ENCODE data around the gene NDUFB7.
"Not testable (repeated sequence)": the region's sequence is repeated elsewhere in the genome, so short reads cannot be mapped to it uniquely, and the experiment has no call there.

The NDUFB7 gene

GRCh38 chr19:14571695-14572490 is at the start of gene NDUFB7:
Gene NDUFB7 (minus strand): TSS chr19:14572066. CDS start chr19:14572000, 66 bp downstream.
- peak; percentile 77 for DNase-seq (ENCODE audit: low read depth)

GRCh38 chr19:14619404-14619803 is 47.5 kb upstream of the NDUFB7 start:
- DNase-seq (ENCODE audit: low read depth): no peak

- no peak for DNase-seq (ENCODE audit: low read depth)
Measured at GRCh38 chr19:14616407-14616806, 44.5 kb upstream of the NDUFB7 start.

- DNase-seq (ENCODE audit: low read depth): no peak
Measured at GRCh38 chr19:14615623-14616022, 43.8 kb upstream of the NDUFB7 start.

GRCh38 chr19:14614099-14614412 is 42.2 kb upstream of the NDUFB7 start:
- DNase-seq (ENCODE audit: low read depth): no peak

GRCh38 chr19:14613399-14614098 is 41.7 kb upstream of the NDUFB7 start:
- DNase-seq (ENCODE audit: low read depth): not testable (repeated sequence)

- DNase-seq (ENCODE audit: low read depth): no peak
Measured at GRCh38 chr19:14612657-14613056, 40.8 kb upstream of the NDUFB7 start.

- not testable (repeated sequence) for DNase-seq (ENCODE audit: low read depth)
Measured at GRCh38 chr19:14612242-14612641, 40.4 kb upstream of the NDUFB7 start.

- no peak for DNase-seq (ENCODE audit: low read depth)
Measured at GRCh38 chr19:14611051-14611450, 39.2 kb upstream of the NDUFB7 start.

- no peak for DNase-seq (ENCODE audit: low read depth)
Measured at GRCh38 chr19:14606627-14607026, 34.8 kb upstream of the NDUFB7 start.

- DNase-seq (ENCODE audit: low read depth): no peak
Measured at GRCh38 chr19:14603990-14604387, 32.1 kb upstream of the NDUFB7 start.

- no peak for DNase-seq (ENCODE audit: low read depth)
Measured at GRCh38 chr19:14599548-14600147, 27.8 kb upstream of the NDUFB7 start.

- no peak for DNase-seq (ENCODE audit: low read depth)
Measured at GRCh38 chr19:14595558-14595957, 23.7 kb upstream of the NDUFB7 start.

- DNase-seq (ENCODE audit: low read depth): not testable (repeated sequence)
Measured at GRCh38 chr19:14589433-14589832, 17.6 kb upstream of the NDUFB7 start.

- DNase-seq (ENCODE audit: low read depth): not testable (repeated sequence)
Measured at GRCh38 chr19:14585187-14585586, 13.3 kb upstream of the NDUFB7 start.

GRCh38 chr19:14584372-14584771 is 12.5 kb upstream of the NDUFB7 start:
- DNase-seq (ENCODE audit: low read depth): not testable (repeated sequence)

GRCh38 chr19:14582894-14583340 is 11.1 kb upstream of the NDUFB7 start, which contains the start of gene CLEC17A:
Gene CLEC17A (plus strand): TSS chr19:14583084. CDS start chr19:14583161, 77 bp downstream.
- no peak for DNase-seq (ENCODE audit: low read depth)

GRCh38 chr19:14580623-14581237 is 8.9 kb upstream of the NDUFB7 start:
- no peak for DNase-seq (ENCODE audit: low read depth)

GRCh38 chr19:14577885-14578427 is 6.1 kb upstream of the NDUFB7 start:
- no peak for DNase-seq (ENCODE audit: low read depth)

GRCh38 chr19:14577264-14577663 is 5.4 kb upstream of the NDUFB7 start:
- DNase-seq (ENCODE audit: low read depth): no peak

GRCh38 chr19:14576363-14576762 is 4.5 kb upstream of the NDUFB7 start:
- no peak for DNase-seq (ENCODE audit: low read depth)

- DNase-seq (ENCODE audit: low read depth): no peak
Measured at GRCh38 chr19:14575428-14575980, 3.6 kb upstream of the NDUFB7 start.
